Progenitor cell of endocrine pancreas (in vitro differentiated cells): Measurements from ENCODE around the gene VWA7. TPM values are rescaled to one million over a fixed set of nuclear protein-coding genes. Genes with fewer than 3 reads are reported as not detected.
A peak's percentile ranks its signal among the peaks of the same experiment; 100 is the strongest.

Experiments
- DNase-seq: peaks from one replicate; pipeline ENCODE4 v3.0.0; 2021; ENCODE audit warnings: low spot score; ENCODE audit not compliant: unreplicated experiment
- H3K27ac Mint-ChIP-seq: 2 replicates; pipeline ENCODE4 v1.8.0; 2021; ENCODE audit warnings: mild to moderate bottlenecking, moderate library complexity, mixed read lengths
- H3K27me3 Mint-ChIP-seq: 2 replicates; pipeline ENCODE4 v1.8.0; 2021; ENCODE audit warnings: mixed read lengths
- H3K36me3 Mint-ChIP-seq: 2 replicates; pipeline ENCODE4 v1.8.0; 2022; ENCODE audit warnings: mixed read lengths; ENCODE audit not compliant: insufficient read depth
- H3K4me1 Mint-ChIP-seq: 2 replicates; pipeline ENCODE4 v1.8.0; 2021; ENCODE audit warnings: low read depth, mixed read lengths
- H3K4me3 Mint-ChIP-seq: 2 replicates; pipeline ENCODE4 v1.8.0; 2021; ENCODE audit warnings: low read depth, mild to moderate bottlenecking, moderate library complexity, mixed read lengths
- H3K9me3 Mint-ChIP-seq: 2 replicates; pipeline ENCODE4 v1.8.0; 2021; ENCODE audit warnings: low read depth, mixed read lengths
- CTCF ChIP-seq: fragments of 200-600 bp; sonication (generic); IDR thresholded peaks from one replicate; pipeline ENCODE4 v1.5.0; 2021; ENCODE audit warnings: antibody characterized with exemption, mild to moderate bottlenecking; ENCODE audit not compliant: unreplicated experiment
- total RNA-seq: library from RNA; stranded (reverse); gene quantifications from 2 replicates; pipeline ENCODE4 v1.2.1, GENCODE V29; 2021

Gene VWA7
- total RNA-seq, 1 donor from 2014 or later = 11.6 TPM

- no peak for TF ChIP-seq CTCF
- DNase-seq = no peak
- Mint-ChIP-seq H3K27ac (no peak overlapping the region), H3K4me1 (peaks cover 14% of the 10 kb centered on the region), H3K4me3 (peak overlapping the region; percentile 61), H3K9me3 (no peaks in the 10 kb centered on the region), H3K36me3 (peaks cover 44% of the 10 kb centered on the region), H3K27me3 (no peaks in the 10 kb centered on the region)
These were observed 50.0 kb downstream of the VWA7 start for GRCh38 chr6:31727034-31727716.

GRCh38 chr6:31725502-31726350 is 51.4 kb downstream of the VWA7 start:
- DNase-seq = no peak
- Mint-ChIP-seq H3K27ac (peak overlapping the region; percentile 3), H3K9me3 (no peaks in the 10 kb centered on the region), H3K36me3 (peaks cover 35% of the 10 kb centered on the region), H3K4me3 (no peak overlapping the region), H3K27me3 (no peaks in the 10 kb centered on the region), H3K4me1 (peaks cover 14% of the 10 kb centered on the region)
- no peak for TF ChIP-seq CTCF

- Mint-ChIP-seq H3K36me3 (peaks cover 28% of the 10 kb centered on the region), H3K4me1 (peaks cover 7% of the 10 kb centered on the region), H3K9me3 (no peaks in the 10 kb centered on the region), H3K27me3 (no peaks in the 10 kb centered on the region), H3K27ac (peak overlapping the region; percentile 74), H3K4me3 (no peak overlapping the region)
- TF ChIP-seq CTCF = no peak
- DNase-seq = no peak
These were observed 53.0 kb downstream of the VWA7 start for GRCh38 chr6:31723980-31724691.

GRCh38 chr6:31723245-31723979 is 53.7 kb downstream of the VWA7 start, which contains the start of gene MPIG6B:
Gene MPIG6B, plus strand, starts transcription at chr6:31723373. Its CDS starts 11 bp downstream, at chr6:31723384.
- Mint-ChIP-seq H3K4me1 (peaks cover 5% of the 10 kb centered on the region), H3K4me3 (no peak within 1 kb of the TSS), H3K27ac (peak within 1 kb of the TSS; percentile 74), H3K27me3 (no peaks in the 10 kb centered on the region), H3K9me3 (no peaks in the 10 kb centered on the region), H3K36me3 (peaks cover 25% of the 10 kb centered on the region)
- no peak for DNase-seq
- no peak for TF ChIP-seq CTCF
